HG03571 (cell line): ENCODE results near the gene GAPT.

Source experiments
- ATAC-seq: cut with Tn5 transposase; IDR thresholded peaks from one replicate; pipeline ENCODE4 v1.9.1; 2021; ENCODE audit not compliant: unreplicated experiment

Gene GAPT

GRCh38 chr5:58460732-58461286 lies 30.4 kb upstream of the GAPT start:
- ATAC-seq: peak; percentile 79

GRCh38 chr5:58462154-58462553 lies 29.1 kb upstream of the GAPT start:
- no peak for ATAC-seq

GRCh38 chr5:58462623-58463230 lies 28.5 kb upstream of the GAPT start:
- no peak for ATAC-seq

GRCh38 chr5:58466939-58467338 lies 24.3 kb upstream of the GAPT start:
- peak; percentile 92 for ATAC-seq

GRCh38 chr5:58469896-58470295 lies 21.3 kb upstream of the GAPT start:
- ATAC-seq: no peak

GRCh38 chr5:58475404-58475803 lies 15.8 kb upstream of the GAPT start:
- no peak for ATAC-seq

- no peak for ATAC-seq
These were observed 13.4 kb upstream of the GAPT start for GRCh38 chr5:58477760-58478376.

- no peak for ATAC-seq
These were observed 10.1 kb upstream of the GAPT start for GRCh38 chr5:58481066-58481676.

GRCh38 chr5:58481828-58482227 lies 9.4 kb upstream of the GAPT start:
- no peak for ATAC-seq

GRCh38 chr5:58482536-58482935 lies 8.7 kb upstream of the GAPT start:
- no peak for ATAC-seq

- no peak for ATAC-seq
These were observed 6.7 kb upstream of the GAPT start for GRCh38 chr5:58484505-58484904.

- ATAC-seq: no peak
These were observed 4.9 kb upstream of the GAPT start for GRCh38 chr5:58486290-58486689.

- no peak for ATAC-seq
These were observed 709 bp upstream of the GAPT start for GRCh38 chr5:58490402-58491050.

- ATAC-seq: no peak
These were observed 1.9 kb downstream of the GAPT start for GRCh38 chr5:58493141-58493540.

GRCh38 chr5:58496488-58496887 lies 5.3 kb downstream of the GAPT start:
- ATAC-seq: no peak

- no peak for ATAC-seq
These were observed 6.2 kb downstream of the GAPT start for GRCh38 chr5:58497386-58497785.

GRCh38 chr5:58497921-58498320 lies 6.7 kb downstream of the GAPT start:
- ATAC-seq: no peak

- no peak for ATAC-seq
These were observed 7.2 kb downstream of the GAPT start for GRCh38 chr5:58498340-58498942.

- ATAC-seq: no peak
These were observed 8.0 kb downstream of the GAPT start for GRCh38 chr5:58499231-58499630.

GRCh38 chr5:58499941-58500340 lies 8.7 kb downstream of the GAPT start:
- no peak for ATAC-seq

- ATAC-seq: no peak
These were observed 10.7 kb downstream of the GAPT start for GRCh38 chr5:58501778-58502417.
